ENCODE data around the gene GNG2.

GRCh38 chr14:51897791-51898355, 37.5 kb downstream of the GNG2 start:
- TF ChIP-seq ZNF274 (IDR thresholded peaks at IDR 0.05; ENCODE audit: low read depth, low read length) (no peak), YY1 (IDR thresholded peaks at IDR 0.05; ENCODE audit: insufficient read depth, insufficient read length) (no peak), SUZ12 (IDR thresholded peaks at IDR 0.05; ENCODE audit: extremely low read depth, insufficient read depth, insufficient read length) (no peak)
